Measurements from ENCODE around the gene NOL4L. TPM values are rescaled to one million over a fixed set of nuclear protein-coding genes. Genes with fewer than 3 reads are reported as not detected.

The NOL4L gene
- total RNA-seq, result 9.5 and 11.4 TPM in 2 replicates

DNA sequence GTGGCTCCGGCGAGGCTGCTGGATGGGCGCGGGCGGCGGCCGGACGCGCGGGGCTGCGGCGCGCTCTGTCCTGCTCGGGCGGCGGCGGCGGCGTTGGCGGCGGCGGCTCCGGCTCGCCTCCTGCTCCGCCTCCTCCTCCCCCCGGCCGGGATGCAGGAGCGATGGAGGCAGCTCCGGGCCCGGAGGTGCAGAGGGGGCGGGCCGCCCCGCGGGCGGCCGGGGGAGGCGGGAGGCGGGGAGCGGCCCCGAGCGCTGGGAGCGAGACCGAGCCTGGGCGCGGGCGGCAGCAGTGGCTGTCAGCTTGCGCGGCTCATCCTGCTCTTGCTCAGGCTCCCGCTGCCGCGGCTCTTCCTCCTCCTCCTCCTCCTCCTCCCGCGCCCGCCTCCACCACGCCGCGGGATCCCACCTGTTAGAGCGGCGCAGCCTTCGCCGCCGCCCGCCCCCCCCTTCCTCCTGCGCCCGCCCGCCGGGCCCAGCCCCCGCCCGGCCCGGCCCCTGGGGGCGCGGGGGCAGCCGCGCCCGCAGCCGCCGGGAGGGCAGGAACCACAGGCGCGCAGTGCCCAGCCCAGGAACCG is at the start of gene NOL4L:
Gene NOL4L, minus strand, starts transcription at position 323 of the 575 bp plus-strand sequence. CDS start 443 bp downstream, outside the sequence.

Other genes starting within 250 kb of the NOL4L start
- 30.0 and 52.6 TPM in 2 replicates for gene ASXL1, start 227.0 kb downstream of the NOL4L start, total RNA-seq
- gene C20orf203, start 88.6 kb upstream of the NOL4L start, total RNA-seq, result not detected in 2 replicates
- gene COMMD7, start 158.1 kb upstream of the NOL4L start, total RNA-seq, result 19.6 and 21.9 TPM in 2 replicates
- gene DNMT3B, start 177.1 kb upstream of the NOL4L start, total RNA-seq, result 1.5 TPM in 2 replicates
- gene MAPRE1, start 234.6 kb upstream of the NOL4L start, total RNA-seq, result 114 and 155 TPM in 2 replicates